ENCODE results near the gene TM9SF3.

GRCh38 chr10:96493871-96494525 is 92.8 kb downstream of the TM9SF3 start:
- TF ChIP-seq CTCF (IDR thresholded peaks at IDR 0.05; ENCODE audit: poor library complexity) (no peak), EZH2 (IDR thresholded peaks at IDR 0.05; ENCODE audit: borderline replicate concordance) (no peak), EZH2phosphoT487 (IDR thresholded peaks at IDR 0.05; ENCODE audit: low read depth, severe bottlenecking, unreplicated experiment) (no peak)
